ENCODE results near the gene DIP2C. TPM values are rescaled to one million over a fixed set of nuclear protein-coding genes. Genes with fewer than 3 reads are reported as not detected.

The DIP2C gene
- polyA plus RNA-seq, 1 of the 3 experiments (the other 2 are of a cell fraction): 8.7 TPM

GRCh38 chr10:287814-288213 lies 401.7 kb downstream of the DIP2C start:
- DNase-seq: no peak
- H3K9me3 ChIP-seq: no peaks in the 10 kb centered on the region
- no peak overlapping the region for H2AFZ ChIP-seq (ENCODE audit: low read depth)
- H3K4me3 ChIP-seq (ENCODE audit: low read depth in 2 of 2, low read length in 1 of 2): no peak overlapping the region
- no peak for TF ChIP-seq POLR2AphosphoS5 (IDR thresholded peaks at IDR 0.05; ENCODE audit: low read depth, low read length)
- TF ChIP-seq RFX5 (IDR thresholded peaks at IDR 0.05; ENCODE audit: low read length): no peak
- TF ChIP-seq TEAD4 (IDR thresholded peaks at IDR 0.05; ENCODE audit: borderline replicate concordance, insufficient read depth): 0 out of 2 replicates have a peak, but pooled peaks have one; percentile 6
- TF ChIP-seq CTCF (IDR thresholded peaks at IDR 0.05): peak; percentile 55
- TF ChIP-seq FOSL2 (IDR thresholded peaks at IDR 0.05; ENCODE audit: borderline replicate concordance, low read depth): no peak
- H3K36me3 ChIP-seq (replicated peaks in 1 of 2; ENCODE audit: control insufficient read depth in 1 of 2, insufficient read depth in 2 of 2, low read length in 1 of 2): peaks cover 15 to 51% of the 10 kb centered on the region in 2 experiments
- H4K20me1 ChIP-seq (ENCODE audit: insufficient read depth): no peaks in the 10 kb centered on the region
- H3K27ac ChIP-seq (ENCODE audit: low read depth in 2 of 2, low read length in 1 of 2): no peak overlapping the region
- 97% methylated on average over 4 of the region's 4 CpGs for WGBS (ENCODE audit: low lambda C conversion rate)
- H3K27me3 ChIP-seq (ENCODE audit: insufficient read depth): no peaks in the 10 kb centered on the region
- no peak overlapping the region for H3K4me2 ChIP-seq
- peaks cover 8% of the 10 kb centered on the region for H3F3A ChIP-seq (replicated peaks; ENCODE audit: insufficient read depth)
- ChIA-PET POLR2A (no interaction called here), CTCF (interaction anchor here (0.7 to 1.6 kb wide), 3 partner anchors 20 to 504 kb away, joined by 3 read pairs; no protein-coding TSS in a partner anchor)
- H3K9ac ChIP-seq: no peak overlapping the region
- H3K79me2 ChIP-seq (ENCODE audit: insufficient read depth): no peaks in the 10 kb centered on the region
- no peaks in the 10 kb centered on the region for H3K9me2 ChIP-seq
- H3K4me1 ChIP-seq (ENCODE audit: control insufficient read depth in 1 of 2, insufficient read depth in 2 of 2, low read depth in 1 of 2, low read length in 1 of 2): peaks cover 2 to 12% of the 10 kb centered on the region in 2 experiments; a peak in 1 of 4 replicates

GRCh38 chr10:287026-287709 lies 402.3 kb downstream of the DIP2C start:
- Histone ChIP-seq H4K20me1 (ENCODE audit: insufficient read depth) (no peaks in the 10 kb centered on the region), H3K9me3 (no peaks in the 10 kb centered on the region), H3K9ac (no peak overlapping the region), H2AFZ (ENCODE audit: low read depth) (no peak overlapping the region), H3K4me3 (ENCODE audit: low read depth in 2 of 2, low read length in 1 of 2) (no peak overlapping the region), H3K36me3 (replicated peaks in 1 of 2; ENCODE audit: control insufficient read depth in 1 of 2, insufficient read depth in 2 of 2, low read length in 1 of 2) (peaks cover 17 to 58% of the 10 kb centered on the region in 2 experiments), H3K9me2 (no peaks in the 10 kb centered on the region), H3K4me1 (ENCODE audit: control insufficient read depth in 1 of 2, insufficient read depth in 2 of 2, low read depth in 1 of 2, low read length in 1 of 2) (peaks cover 6 to 12% of the 10 kb centered on the region in 2 experiments; a peak in 1 of 4 replicates), H3F3A (replicated peaks; ENCODE audit: insufficient read depth) (peaks cover 8% of the 10 kb centered on the region), H3K27me3 (ENCODE audit: insufficient read depth) (no peaks in the 10 kb centered on the region), H3K79me2 (ENCODE audit: insufficient read depth) (no peaks in the 10 kb centered on the region), H3K27ac (ENCODE audit: low read depth in 2 of 2, low read length in 1 of 2) (0 out of 4 replicates have a peak overlapping the region, but pooled peaks of 1 of the 2 experiments have one; percentile 5), H3K4me2 (no peak overlapping the region)
- no peak for DNase-seq
- WGBS (ENCODE audit: low lambda C conversion rate): 84% methylated on average over 4 of the region's 4 CpGs
- CTCF ChIA-PET: interaction anchor here (0.7 kb wide), 1 partner anchor 20 kb away, joined by 3 read pairs; no protein-coding TSS in a partner anchor
- POLR2A ChIA-PET: no interaction called here
- no peak for TF ChIP-seq GATA2 (CRISPR knock-in tag; IDR thresholded peaks at IDR 0.05)
- no peak for TF ChIP-seq FOXJ3 (CRISPR knock-in tag; IDR thresholded peaks at IDR 0.05)
- TF ChIP-seq CTCF (IDR thresholded peaks at IDR 0.05): no peak
- TF ChIP-seq FOSL2 (IDR thresholded peaks at IDR 0.05; ENCODE audit: borderline replicate concordance, low read depth): no peak
- no peak for TF ChIP-seq JUND (IDR thresholded peaks at IDR 0.05)
- no peak for TF ChIP-seq TAF1 (IDR thresholded peaks at IDR 0.05; ENCODE audit: borderline replicate concordance, low read depth, low read length)
- no peak for TF ChIP-seq RXRA (IDR thresholded peaks at IDR 0.05; ENCODE audit: borderline replicate concordance, low read depth)
- TF ChIP-seq MAX (IDR thresholded peaks at IDR 0.05; ENCODE audit: low read depth): no peak
- no peak for TF ChIP-seq NFIC (IDR thresholded peaks at IDR 0.05; ENCODE audit: borderline replicate concordance)
- no peak for TF ChIP-seq TCF12 (IDR thresholded peaks at IDR 0.05)
- TF ChIP-seq ZBTB33 (IDR thresholded peaks at IDR 0.05; ENCODE audit: borderline replicate concordance, low read depth): no peak
- no peak for TF ChIP-seq EZH2phosphoT487 (IDR thresholded peaks at IDR 0.05; ENCODE audit: borderline replicate concordance, low read depth)
- no peak for TF ChIP-seq POLR2AphosphoS5 (IDR thresholded peaks at IDR 0.05; ENCODE audit: low read depth, low read length)
- no peak for TF ChIP-seq RFX5 (IDR thresholded peaks at IDR 0.05; ENCODE audit: low read length)
- TF ChIP-seq CHD2 (IDR thresholded peaks at IDR 0.05; ENCODE audit: low read length, partially characterized antibody): no peak
- no peak for TF ChIP-seq ELF1 (IDR thresholded peaks at IDR 0.05)
- TF ChIP-seq PBX3 (IDR thresholded peaks at IDR 0.05): no peak
- TF ChIP-seq MXI1 (IDR thresholded peaks at IDR 0.05; ENCODE audit: low read depth, low read length): no peak
- no peak for TF ChIP-seq FOXM1 (IDR thresholded peaks at IDR 0.05; ENCODE audit: low read depth)
